Umbilical cord (tissue), 2 donors: ENCODE data around the gene KLK8. TPM values are rescaled to one million over a fixed set of nuclear protein-coding genes. Genes with fewer than 3 reads are reported as not detected.

Experiments used
- DNase-seq: peaks from one replicate; pipeline ENCODE4 v3.0.0-alpha.2; 2015; ENCODE audit warnings: low spot score
- total RNA-seq: library from RNA; depleted of rRNA; stranded (reverse); fragments of >200 nt; gene quantifications from one replicate; pipeline ENCODE4 v1.2.3, GENCODE V29; 2014; ENCODE audit warnings: low replicate concordance; ENCODE audit not compliant: insufficient read depth

Gene KLK8
- not detected for total RNA-seq

- no peak for DNase-seq
Measured at GRCh38 chr19:51001515-51001914, at the start of gene KLK8. KLK8 (minus strand) TSS chr19:51001604; CDS start chr19:51001167, 437 bp downstream.

- no peak for DNase-seq
Measured at GRCh38 chr19:51047031-51047335, 45.6 kb upstream of the KLK8 start.

- no peak for DNase-seq
Measured at GRCh38 chr19:51044327-51044726, 42.9 kb upstream of the KLK8 start.

- no peak for DNase-seq
Measured at GRCh38 chr19:51043497-51043896, 42.1 kb upstream of the KLK8 start.

GRCh38 chr19:51040151-51040550, 38.7 kb upstream of the KLK8 start:
- no peak for DNase-seq

- no peak for DNase-seq
Measured at GRCh38 chr19:51036519-51036918, 35.1 kb upstream of the KLK8 start.

- DNase-seq = no peak
Measured at GRCh38 chr19:51034704-51035103, 33.3 kb upstream of the KLK8 start, which contains the start of gene KLK12. KLK12 (minus strand) TSS chr19:51035002; CDS start chr19:51034621, 381 bp downstream.

- DNase-seq = no peak
Measured at GRCh38 chr19:51031880-51032225, 30.4 kb upstream of the KLK8 start.

- no peak for DNase-seq
Measured at GRCh38 chr19:51031220-51031879, 29.9 kb upstream of the KLK8 start.

GRCh38 chr19:51030631-51031030, 29.2 kb upstream of the KLK8 start:
- DNase-seq = no peak

- no peak for DNase-seq
Measured at GRCh38 chr19:51029718-51030117, 28.3 kb upstream of the KLK8 start.

GRCh38 chr19:51027873-51028272, 26.5 kb upstream of the KLK8 start:
- DNase-seq = no peak

- no peak for DNase-seq
Measured at GRCh38 chr19:51027126-51027806, 25.9 kb upstream of the KLK8 start.

- DNase-seq = no peak
Measured at GRCh38 chr19:51026554-51026831, 25.1 kb upstream of the KLK8 start, which contains the start of gene KLK11. KLK11 (minus strand) TSS chr19:51026616; CDS start chr19:51025631, 985 bp downstream.

GRCh38 chr19:51025809-51026553, 24.6 kb upstream of the KLK8 start:
- no peak for DNase-seq

GRCh38 chr19:51025401-51025800, 24.0 kb upstream of the KLK8 start:
- no peak for DNase-seq

- no peak for DNase-seq
Measured at GRCh38 chr19:51024924-51025323, 23.5 kb upstream of the KLK8 start.

- DNase-seq = no peak
Measured at GRCh38 chr19:51023946-51024345, 22.5 kb upstream of the KLK8 start.

GRCh38 chr19:51022526-51022925, 21.1 kb upstream of the KLK8 start:
- no peak for DNase-seq

GRCh38 chr19:51020988-51021651, 19.7 kb upstream of the KLK8 start:
- peak; percentile 52 for DNase-seq

- no peak for DNase-seq
Measured at GRCh38 chr19:51019544-51019925, 18.1 kb upstream of the KLK8 start, which contains the start of gene KLK10. KLK10 (minus strand) TSS chr19:51019709; CDS start chr19:51019130, 579 bp downstream.
